HCT116 (cell line): Measurements from ENCODE around the gene CHAD. TPM values are rescaled to one million over a fixed set of nuclear protein-coding genes. Genes with fewer than 3 reads are reported as not detected.
A peak's percentile ranks its signal among the peaks of the same experiment; 100 is the strongest.

ENCODE experiments used
- ATAC-seq: fragments of 200-7000 bp; cut with Tn5 transposase; 2 replicates; pipeline ENCODE4 v1.9.1; 2020; ENCODE audit warnings: mild to moderate bottlenecking, moderate library complexity
- BruUV-seq: library from RNA; stranded (reverse); fragments of 400-500 nt; replicated peaks from 2 replicates; lab custom pipeline; 2021; lab: Mats Ljungman, UMichigan
- CTCF ChIA-PET: fragments of 300-600 bp; sonication (Branson Sonifier 250); formaldehyde crosslinking; loops from one replicate; lab custom pipeline; 2021; ENCODE audit warnings: antibody characterized with exemption; lab: Charles Lee
- POLR2A ChIA-PET: fragments of 300-600, 350-600 bp; sonication (Branson Sonifier 250); formaldehyde crosslinking; loops from one replicate; lab custom pipeline; 2021; ENCODE audit warnings: antibody characterized with exemption; lab: Charles Lee
- RAD21 ChIA-PET, 2 experiments: fragments of 300-600 bp; sonication (Branson Sonifier 250); formaldehyde crosslinking; loops; one replicate each; lab custom pipeline; 2023; ENCODE audit warnings: low total read pairs in 2 of 2; ENCODE audit not compliant: uncharacterized antibody in 2 of 2, unreplicated experiment in 2 of 2, low non-redundant PET in 1 of 2; lab: Charles Lee
- DNase-seq: peaks from one replicate; pipeline ENCODE4 v3.0.0-alpha.2; 2010; ENCODE audit warnings: low read depth, low spot score
- H2AFZ ChIP-seq: fragments of 200-600 bp; shearing (Covaris generic), sonication (generic); 2 replicates; pipeline ENCODE4 v1.6.1; 2017; ENCODE audit warnings: low read depth, mixed run types, mixed read lengths, antibody characterized with exemption, low read length; ENCODE audit not compliant: poor library complexity, severe bottlenecking
- H3K27ac ChIP-seq: 2 replicates; pipeline ENCODE4 v1.5.1; 2012; ENCODE audit warnings: low read depth, low read length
- H3K27me3 ChIP-seq: fragments of 200-600 bp; sonication (generic); 2 replicates; pipeline ENCODE4 v1.6.1; 2016; ENCODE audit warnings: mixed run types, low read length, mixed read lengths; ENCODE audit not compliant: insufficient read depth
- H3K36me3 ChIP-seq, 2 experiments: fragments of 200-500 bp in 1 of 2; fragments of 200-600 bp in 1 of 2; sonication (Bioruptor generic) in 1 of 2; sonication (generic) in 1 of 2; 2 replicates each; pipeline versions ENCODE4 v1.5.1 to v1.6.1; 2014 to 2016; ENCODE audit warnings: low read length in 2 of 2, inconsistent platforms in 1 of 2, mixed read lengths in 1 of 2, mixed run types in 1 of 2; ENCODE audit not compliant: insufficient read depth in 2 of 2, control insufficient read depth in 1 of 2
- H3K4me1 ChIP-seq, 2 experiments: fragments of 200-600 bp in 1 of 2; sonication (generic) in 1 of 2; 2 replicates each; pipeline versions ENCODE4 v1.5.1 to v1.6.1; 2012 to 2017; ENCODE audit warnings: low read length in 2 of 2, inconsistent platforms in 1 of 2, mild to moderate bottlenecking in 1 of 2, mixed read lengths in 1 of 2, mixed run types in 1 of 2, moderate library complexity in 1 of 2; ENCODE audit not compliant: insufficient read depth in 2 of 2, control insufficient read depth in 1 of 2
- H3K4me2 ChIP-seq: fragments of 200-600 bp; sonication (generic); 2 replicates; pipeline ENCODE4 v1.6.1; 2017; ENCODE audit warnings: mixed run types, low read length, mixed read lengths
- H3K4me3 ChIP-seq, 2 experiments: fragments of 200-600 bp in 1 of 2; sonication (generic) in 1 of 2; replicated peaks in 1 of 2; 2 replicates each; pipeline ENCODE4 v1.5.1; 2011 to 2016; ENCODE audit warnings: low read length in 2 of 2, control low read depth in 1 of 2, low read depth in 1 of 2, mild to moderate bottlenecking in 1 of 2, mixed read lengths in 1 of 2, mixed run types in 1 of 2
- H3K79me2 ChIP-seq: fragments of 200-600 bp; sonication (generic); 2 replicates; pipeline ENCODE4 v1.6.1; 2017; ENCODE audit warnings: mild to moderate bottlenecking, mixed run types, low read length, moderate library complexity, mixed read lengths; ENCODE audit not compliant: insufficient read depth
- H3K9ac ChIP-seq: fragments of 200-600 bp; sonication (generic); 2 replicates; pipeline ENCODE4 v1.6.1; 2016; ENCODE audit warnings: low read length, mixed read lengths
- H3K9me2 ChIP-seq: fragments of 200-600 bp; sonication (generic), shearing (Covaris generic); 2 replicates; pipeline ENCODE4 v1.6.1; 2017; ENCODE audit warnings: mixed run types, mild to moderate bottlenecking, moderate library complexity; ENCODE audit not compliant: insufficient read depth
- H3K9me3 ChIP-seq, 2 experiments: fragments of 200-500 bp in 1 of 2; fragments of 200-600 bp in 1 of 2; sonication (Bioruptor generic) in 1 of 2; sonication (generic) in 1 of 2; 2 replicates each; pipeline ENCODE4 v1.6.1; 2014 to 2017; ENCODE audit warnings: low read length in 2 of 2, mixed read lengths in 2 of 2, inconsistent platforms in 1 of 2, low read depth in 1 of 2, mild to moderate bottlenecking in 1 of 2, mixed run types in 1 of 2, moderate library complexity in 1 of 2; ENCODE audit not compliant: control insufficient read depth in 1 of 2, insufficient read depth in 1 of 2
- H4K20me1 ChIP-seq: fragments of 200-600 bp; sonication (generic), shearing (Covaris generic); 2 replicates; pipeline ENCODE4 v1.6.1; 2017; ENCODE audit warnings: mixed run types, mild to moderate bottlenecking, moderate library complexity; ENCODE audit not compliant: insufficient read depth
- ATF3 ChIP-seq: IDR thresholded peaks from 2 replicates; pipeline ENCODE4 v1.6.1; 2012
- CBX3 ChIP-seq: IDR thresholded peaks from 2 replicates; pipeline ENCODE4 v1.6.1; 2012; ENCODE audit warnings: low read depth
- CEBPB ChIP-seq: IDR thresholded peaks from 2 replicates; pipeline ENCODE4 v1.6.1; 2012; ENCODE audit warnings: low read depth
- CTCF ChIP-seq, 3 experiments: fragments of 200-600 bp in 1 of 3; sonication (generic) in 1 of 3; IDR thresholded peaks in 2 of 3; conservative IDR thresholded peaks in 1 of 3; 2 replicates each; pipeline ENCODE4 v1.5.1; 2012 to 2017; ENCODE audit warnings: low read depth in 2 of 3, low read length in 2 of 3, antibody characterized with exemption in 1 of 3, borderline replicate concordance in 1 of 3, control low read depth in 1 of 3, mild to moderate bottlenecking in 1 of 3, mixed read lengths in 1 of 3, mixed run types in 1 of 3, moderate library complexity in 1 of 3; ENCODE audit not compliant: insufficient read depth in 1 of 3
- EZH2 ChIP-seq: fragments of 200-600 bp; sonication (generic); IDR thresholded peaks from 2 replicates; pipeline ENCODE4 v1.6.1; 2017; ENCODE audit warnings: antibody characterized with exemption, mixed run types
- EZH2phosphoT487 ChIP-seq: fragments of 200-600 bp; IDR thresholded peaks from 2 replicates; pipeline ENCODE4 v1.6.1; 2018; ENCODE audit warnings: antibody characterized with exemption, borderline replicate concordance
- FOSL1 ChIP-seq: IDR thresholded peaks from 2 replicates; pipeline ENCODE4 v1.6.1; 2012; ENCODE audit warnings: low read depth
- JUND ChIP-seq: IDR thresholded peaks from 2 replicates; pipeline ENCODE4 v1.6.1; 2012
- MAX ChIP-seq: IDR thresholded peaks from 2 replicates; pipeline ENCODE4 v1.6.1; 2012
- POLR2A ChIP-seq: IDR thresholded peaks from 2 replicates; pipeline ENCODE4 v1.7.0; 2011; ENCODE audit warnings: borderline replicate concordance; ENCODE audit not compliant: insufficient read depth, insufficient read length; ENCODE audit errors: extremely low read depth
- POLR2AphosphoS5 ChIP-seq: IDR thresholded peaks from 2 replicates; pipeline ENCODE4 v1.6.1; 2011; ENCODE audit warnings: mild to moderate bottlenecking, low read depth, low read length, moderate library complexity
- RAD21 ChIP-seq: IDR thresholded peaks from 2 replicates; pipeline ENCODE4 v1.6.1; 2012; ENCODE audit warnings: low read depth, mild to moderate bottlenecking
- SIN3A ChIP-seq: IDR thresholded peaks from 2 replicates; pipeline ENCODE4 v1.6.1; 2012; ENCODE audit warnings: low read depth
- SP1 ChIP-seq: IDR thresholded peaks from 2 replicates; pipeline ENCODE4 v1.6.1; 2012; ENCODE audit warnings: low read depth
- TCF7L2 ChIP-seq: IDR thresholded peaks from 2 replicates; pipeline ENCODE4 v1.7.0; 2011; ENCODE audit warnings: borderline replicate concordance, inconsistent platforms; ENCODE audit not compliant: insufficient read depth, insufficient read length; ENCODE audit errors: extremely low read depth
- ZBTB33 ChIP-seq: IDR thresholded peaks from 2 replicates; pipeline ENCODE4 v1.6.1; 2011; ENCODE audit warnings: mild to moderate bottlenecking, low read length, moderate library complexity; ENCODE audit not compliant: insufficient replicate concordance; ENCODE audit errors: extremely low read depth
- ZFX ChIP-seq: fragments of 450-650 bp; IDR thresholded peaks from 2 replicates; pipeline ENCODE4 v1.6.1; 2017
- ZNF274 ChIP-seq: fragments of 200-500 bp; sonication (Bioruptor generic); IDR thresholded peaks from 2 replicates; pipeline ENCODE4 v1.6.1; 2014; ENCODE audit warnings: mild to moderate bottlenecking, low read depth, low read length, inconsistent platforms
- intact Hi-C: fragments of 100-400 bp; cut with micrococcal nuclease; formaldehyde crosslinking; loops from 2 replicates; pipeline ENCODE4 v1.10.0; 2022
- total RNA-seq: library from RNA; stranded (reverse); gene quantifications from one replicate; pipeline ENCODE4 v1.2.1, GENCODE V29; 2021; ENCODE audit not compliant: unreplicated experiment

The CHAD gene
- total RNA-seq, 1 experiment from 2014 or later = not detected

GRCh38 chr17:50459756-50460155 lies 8.9 kb downstream of the CHAD start:
- H3K9me2 ChIP-seq = no peaks in the 10 kb centered on the region
- no peak overlapping the region for H3K4me2 ChIP-seq
- ATAC-seq (no peak), DNase-seq (no peak)
- H3K36me3 ChIP-seq = no peaks in the 10 kb centered on the region
- no peaks in the 10 kb centered on the region for H4K20me1 ChIP-seq
- H3K9ac ChIP-seq = no peak overlapping the region
- no peak overlapping the region for H3K4me3 ChIP-seq
- H3K9me3 ChIP-seq = no peaks in the 10 kb centered on the region
- ChIA-PET POLR2A (no interaction called here), CTCF (interaction anchor here (1.7 kb wide), 1 partner anchor 62 kb away, joined by 4 read pairs; the partner anchor contains the start of gene LRRC59), RAD21 (no interaction called here)
- no peaks in the 10 kb centered on the region for H3K79me2 ChIP-seq
- intact Hi-C loops = no loop called here
- H3K27me3 ChIP-seq = no peaks in the 10 kb centered on the region
- H2AFZ ChIP-seq = no peak overlapping the region
- no peak for TF ChIP-seq CTCF (IDR thresholded peaks at IDR 0.05 in 2 of 3, conservative IDR thresholded peaks at IDR 0.05 in 1 of 3; ENCODE audit: borderline replicate concordance in 1 of 3, insufficient read depth in 1 of 3, low read depth in 2 of 3, low read length in 2 of 3)
- no peak for TF ChIP-seq CEBPB
- TF ChIP-seq ATF3 = no peak
- no peak for TF ChIP-seq ZBTB33
- TF ChIP-seq CBX3 = no peak
- no peak for TF ChIP-seq MAX
- no peak for TF ChIP-seq POLR2A
- no peak for TF ChIP-seq RAD21
- TF ChIP-seq JUND = no peak
- TF ChIP-seq ZFX = no peak
- no peak for TF ChIP-seq EZH2
- no peak for TF ChIP-seq TCF7L2
- TF ChIP-seq SP1 = no peak
- TF ChIP-seq POLR2AphosphoS5 = no peak
- TF ChIP-seq ZNF274 = no peak
- TF ChIP-seq SIN3A = no peak
- TF ChIP-seq EZH2phosphoT487 = no peak
- no peak for TF ChIP-seq FOSL1
- TF ChIP-seq, all 23 proteins: peak for 0
- BruUV-seq = no TSS peak
- Histone ChIP-seq H3K27ac (0 out of 2 replicates have a peak overlapping the region, but pooled peaks have one; percentile 1), H3K4me1 (peaks cover 17 to 31% of the 10 kb centered on the region in 2 experiments)
